ENCODE results near the gene ARHGAP22.

DNA sequence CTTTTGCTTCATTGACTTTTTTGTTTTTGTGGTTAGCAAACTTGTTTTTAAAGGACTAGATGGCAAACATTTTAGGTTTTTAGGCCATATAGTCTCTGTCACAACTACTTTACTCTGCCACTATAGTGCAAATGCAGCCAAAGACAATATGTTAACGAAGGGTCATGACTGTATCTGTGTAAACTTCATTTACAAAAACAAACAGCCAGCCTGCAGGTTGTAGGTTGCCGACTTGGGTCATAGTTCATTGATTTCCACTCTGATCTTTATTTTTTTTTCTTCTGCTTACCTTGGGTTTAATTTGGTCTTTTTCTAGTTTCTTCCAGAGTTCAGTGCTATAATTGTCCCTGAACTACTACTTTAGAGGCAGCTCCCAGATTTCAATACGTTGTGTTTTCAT, 120.0 kb downstream of the ARHGAP22 start:
- TF ChIP-seq, protein P1, sequence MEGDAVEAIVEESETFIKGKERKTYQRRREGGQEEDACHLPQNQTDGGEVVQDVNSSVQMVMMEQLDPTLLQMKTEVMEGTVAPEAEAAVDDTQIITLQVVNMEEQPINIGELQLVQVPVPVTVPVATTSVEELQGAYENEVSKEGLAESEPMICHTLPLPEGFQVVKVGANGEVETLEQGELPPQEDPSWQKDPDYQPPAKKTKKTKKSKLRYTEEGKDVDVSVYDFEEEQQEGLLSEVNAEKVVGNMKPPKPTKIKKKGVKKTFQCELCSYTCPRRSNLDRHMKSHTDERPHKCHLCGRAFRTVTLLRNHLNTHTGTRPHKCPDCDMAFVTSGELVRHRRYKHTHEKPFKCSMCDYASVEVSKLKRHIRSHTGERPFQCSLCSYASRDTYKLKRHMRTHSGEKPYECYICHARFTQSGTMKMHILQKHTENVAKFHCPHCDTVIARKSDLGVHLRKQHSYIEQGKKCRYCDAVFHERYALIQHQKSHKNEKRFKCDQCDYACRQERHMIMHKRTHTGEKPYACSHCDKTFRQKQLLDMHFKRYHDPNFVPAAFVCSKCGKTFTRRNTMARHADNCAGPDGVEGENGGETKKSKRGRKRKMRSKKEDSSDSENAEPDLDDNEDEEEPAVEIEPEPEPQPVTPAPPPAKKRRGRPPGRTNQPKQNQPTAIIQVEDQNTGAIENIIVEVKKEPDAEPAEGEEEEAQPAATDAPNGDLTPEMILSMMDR (conservative IDR thresholded peaks at IDR 0.05 in 1 of 2, IDR thresholded peaks at IDR 0.05 in 1 of 2; ENCODE audit: low read depth in 1 of 2, low read length in 2 of 2), result no peak
- TF ChIP-seq EZH2 (IDR thresholded peaks at IDR 0.05; ENCODE audit: low read length, missing control alignments), result no peak
